OCI-LY3 (cell line): ENCODE results near the gene PRPF4.

Source experiments
- H2AFZ ChIP-seq: fragments of 200-600, 300-600 bp; shearing (Covaris generic); 2 replicates; pipeline ENCODE4 v1.6.0; 2014; ENCODE audit warnings: antibody characterized with exemption, low read depth, low read length
- H3K27ac ChIP-seq: fragments of 200-600, 300-600 bp; sonication (generic); 2 replicates; pipeline ENCODE4 v1.5.1; 2014; ENCODE audit warnings: mild to moderate bottlenecking, low read length, moderate library complexity, mixed read lengths
- H3K27me3 ChIP-seq: fragments of 200-600, 300-600 bp; sonication (generic); 2 replicates; pipeline ENCODE4 v1.6.1; 2014; ENCODE audit warnings: low read depth, low read length, mixed read lengths
- H3K36me3 ChIP-seq: fragments of 200-600, 300-600 bp; sonication (generic); replicated peaks from 2 replicates; pipeline ENCODE3; 2014; ENCODE audit warnings: low read depth, low read length, mixed read lengths
- H3K4me1 ChIP-seq: fragments of 300-600, 200-600 bp; sonication (generic); 2 replicates; pipeline ENCODE4 v1.6.1; 2014; ENCODE audit warnings: low read length, mixed read lengths
- H3K4me2 ChIP-seq: fragments of 200-600, 300-600 bp; sonication (generic); 2 replicates; pipeline ENCODE4 v1.6.1; 2014; ENCODE audit warnings: low read length, mixed read lengths
- H3K4me3 ChIP-seq: fragments of 300-600, 200-600 bp; sonication (generic); 2 replicates; pipeline ENCODE4 v1.5.1; 2014; ENCODE audit warnings: antibody characterized with exemption, mild to moderate bottlenecking, low read length, moderate library complexity
- H3K79me2 ChIP-seq: fragments of 300-600, 200-600 bp; shearing (Covaris generic); 2 replicates; pipeline ENCODE4 v1.6.1; 2014; ENCODE audit warnings: mild to moderate bottlenecking, low read length, mixed read lengths
- H3K9ac ChIP-seq: fragments of 300-600, 200-600 bp; shearing (Covaris generic); 2 replicates; pipeline ENCODE4 v1.6.0; 2014; ENCODE audit warnings: mild to moderate bottlenecking, low read length, moderate library complexity
- H3K9me3 ChIP-seq: fragments of 200-600, 300-600 bp; shearing (Covaris generic); 2 replicates; pipeline ENCODE4 v1.6.1; 2014; ENCODE audit warnings: low read length, mixed read lengths; ENCODE audit not compliant: insufficient read depth
- H4K20me1 ChIP-seq: fragments of 200-600, 300-600 bp; sonication (generic); 2 replicates; pipeline ENCODE4 v1.6.1; 2016; ENCODE audit warnings: low read length, mixed read lengths; ENCODE audit not compliant: insufficient read depth
- EZH2phosphoT487 ChIP-seq: fragments of 200-600 bp; shearing (Covaris generic); IDR thresholded peaks from 2 replicates; pipeline ENCODE4 v1.6.1; 2018; ENCODE audit warnings: antibody characterized with exemption, mixed run types, low read depth
- TF ChIP-seq, protein P1 (sequence below): fragments of 200-600, 300-600 bp; sonication (generic); IDR thresholded peaks from 2 replicates; pipeline ENCODE4 v1.5.1; 2014; ENCODE audit warnings: antibody characterized with exemption, low read length, low read depth

PRPF4 gene

DNA sequence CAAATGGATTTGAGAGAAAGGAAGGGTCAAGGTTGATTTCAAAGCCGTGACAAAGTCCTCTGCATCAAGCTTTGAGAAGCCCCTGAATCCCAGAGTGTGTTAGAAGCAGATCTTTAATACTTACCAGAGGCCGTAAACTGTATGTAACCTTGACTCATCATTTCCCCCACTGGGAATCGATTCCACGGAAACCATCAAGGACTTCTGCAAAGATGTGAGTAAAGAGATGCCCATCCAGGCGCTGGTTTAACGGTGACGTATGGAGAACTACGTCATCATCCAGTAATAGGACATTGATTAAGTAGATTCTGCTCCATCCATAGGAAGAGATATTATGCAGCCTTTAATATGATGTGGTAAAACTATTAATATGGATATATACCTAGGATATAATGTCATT, 26.1 kb downstream of the PRPF4 start:
- Histone ChIP-seq H2AFZ (no peak overlapping the region), H4K20me1 (no peaks in the 10 kb centered on the region), H3K4me2 (no peak overlapping the region), H3K27ac (no peak overlapping the region), H3K27me3 (no peaks in the 10 kb centered on the region; the same call in 1 of the 2 replicates), H3K79me2 (no peaks in the 10 kb centered on the region), H3K9ac (no peak overlapping the region), H3K4me1 (0 out of 2 replicates have a peak, but pooled peaks cover 2% of the 10 kb centered on the region), H3K36me3 (no peaks in the 10 kb centered on the region), H3K9me3 (no peaks in the 10 kb centered on the region), H3K4me3 (no peak overlapping the region)
- TF ChIP-seq EZH2phosphoT487: no peak
- TF ChIP-seq, protein P1, sequence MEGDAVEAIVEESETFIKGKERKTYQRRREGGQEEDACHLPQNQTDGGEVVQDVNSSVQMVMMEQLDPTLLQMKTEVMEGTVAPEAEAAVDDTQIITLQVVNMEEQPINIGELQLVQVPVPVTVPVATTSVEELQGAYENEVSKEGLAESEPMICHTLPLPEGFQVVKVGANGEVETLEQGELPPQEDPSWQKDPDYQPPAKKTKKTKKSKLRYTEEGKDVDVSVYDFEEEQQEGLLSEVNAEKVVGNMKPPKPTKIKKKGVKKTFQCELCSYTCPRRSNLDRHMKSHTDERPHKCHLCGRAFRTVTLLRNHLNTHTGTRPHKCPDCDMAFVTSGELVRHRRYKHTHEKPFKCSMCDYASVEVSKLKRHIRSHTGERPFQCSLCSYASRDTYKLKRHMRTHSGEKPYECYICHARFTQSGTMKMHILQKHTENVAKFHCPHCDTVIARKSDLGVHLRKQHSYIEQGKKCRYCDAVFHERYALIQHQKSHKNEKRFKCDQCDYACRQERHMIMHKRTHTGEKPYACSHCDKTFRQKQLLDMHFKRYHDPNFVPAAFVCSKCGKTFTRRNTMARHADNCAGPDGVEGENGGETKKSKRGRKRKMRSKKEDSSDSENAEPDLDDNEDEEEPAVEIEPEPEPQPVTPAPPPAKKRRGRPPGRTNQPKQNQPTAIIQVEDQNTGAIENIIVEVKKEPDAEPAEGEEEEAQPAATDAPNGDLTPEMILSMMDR: no peak

DNA sequence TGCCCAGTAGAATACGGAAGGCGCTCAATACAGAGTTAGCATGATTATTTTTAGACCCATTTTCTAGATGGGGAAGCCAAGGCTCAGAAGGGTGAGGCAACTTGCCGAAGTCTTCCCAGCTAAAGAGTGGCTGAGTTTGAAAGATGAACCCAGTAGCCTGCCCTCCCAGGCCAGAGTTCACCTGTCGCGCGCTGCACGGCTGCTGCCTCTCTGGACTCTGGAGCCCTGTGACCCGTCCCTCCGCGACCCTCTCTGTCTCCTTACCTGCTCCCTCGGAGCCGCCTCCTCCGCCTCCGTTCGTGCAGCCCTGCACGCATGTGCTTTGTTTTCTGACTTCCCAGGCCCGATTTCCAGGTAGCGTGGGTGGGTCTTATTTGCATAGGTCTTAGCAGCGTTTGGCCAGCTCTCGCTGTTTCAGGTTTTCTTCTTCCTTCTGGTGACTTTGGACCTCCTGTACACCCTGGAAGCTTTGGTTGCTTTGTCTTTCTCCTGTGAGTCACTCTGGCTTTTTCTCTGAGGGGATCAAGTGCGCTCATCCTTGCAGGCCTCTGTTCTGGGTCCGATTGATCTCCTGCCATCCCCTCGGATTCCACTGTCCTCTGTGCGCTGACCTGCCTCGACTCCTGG, 27.4 kb downstream of the PRPF4 start, which contains the start of gene RNF183:
Gene RNF183 (minus strand): TSS at position 585 of the 627 bp plus-strand sequence. CDS start 5,192 bp downstream, outside the sequence.
- Histone ChIP-seq H3K36me3 (no peaks in the 10 kb centered on the region), H3K79me2 (no peaks in the 10 kb centered on the region), H3K4me2 (no peak within 1 kb of the TSS), H3K4me3 (no peak within 1 kb of the TSS), H3K4me1 (no peaks in the 10 kb centered on the region), H4K20me1 (no peaks in the 10 kb centered on the region), H2AFZ (no peak within 1 kb of the TSS), H3K27ac (no peak within 1 kb of the TSS), H3K27me3 (no peaks in the 10 kb centered on the region; the same call in 1 of the 2 replicates), H3K9ac (no peak within 1 kb of the TSS), H3K9me3 (no peaks in the 10 kb centered on the region)
- TF ChIP-seq, protein P1: no peak
- no peak for TF ChIP-seq EZH2phosphoT487

DNA sequence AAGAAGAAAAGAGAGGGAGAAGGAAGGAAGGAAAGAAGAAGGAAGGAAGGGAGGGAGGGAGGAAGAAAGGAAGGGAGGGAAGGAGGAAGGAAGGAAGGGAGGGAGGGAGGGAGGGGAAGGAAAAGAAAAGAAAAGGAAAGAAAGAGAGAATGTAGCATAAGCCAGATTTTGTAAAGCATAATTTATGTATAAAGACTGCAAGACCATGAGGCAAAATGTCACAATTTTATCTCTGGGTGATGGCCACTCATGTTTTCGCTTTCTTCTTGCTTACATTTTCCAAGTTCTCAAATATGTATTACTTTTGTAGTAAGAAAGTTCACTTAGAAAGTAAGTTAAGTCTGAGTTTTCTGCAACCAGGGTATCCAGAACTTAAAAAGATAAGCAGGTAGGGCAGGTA, 31.1 kb downstream of the PRPF4 start:
- Histone ChIP-seq H3K27ac (no peak overlapping the region), H3K4me1 (no peaks in the 10 kb centered on the region), H2AFZ (no peak overlapping the region), H3K27me3 (no peaks in the 10 kb centered on the region; the same call in 1 of the 2 replicates), H3K4me2 (no peak overlapping the region), H3K79me2 (no peaks in the 10 kb centered on the region), H3K4me3 (no peak overlapping the region), H3K9me3 (no peaks in the 10 kb centered on the region), H3K36me3 (no peaks in the 10 kb centered on the region), H3K9ac (no peak overlapping the region), H4K20me1 (no peaks in the 10 kb centered on the region)
- TF ChIP-seq, protein P1: no peak
- no peak for TF ChIP-seq EZH2phosphoT487

GRCh38 chr9:113307396-113307975, 32.0 kb downstream of the PRPF4 start:
- H3K36me3 ChIP-seq: no peaks in the 10 kb centered on the region
- TF ChIP-seq, protein P1: no peak
- no peak for TF ChIP-seq EZH2phosphoT487
- H3K9me3 ChIP-seq: no peaks in the 10 kb centered on the region
- no peaks in the 10 kb centered on the region for H3K79me2 ChIP-seq
- no peak overlapping the region for H2AFZ ChIP-seq
- H3K4me2 ChIP-seq: no peak overlapping the region
- H3K27me3 ChIP-seq: no peaks in the 10 kb centered on the region; the same call in 1 of the 2 replicates
- H3K4me3 ChIP-seq: no peak overlapping the region
- no peaks in the 10 kb centered on the region for H4K20me1 ChIP-seq
- no peaks in the 10 kb centered on the region for H3K4me1 ChIP-seq
- H3K27ac ChIP-seq: no peak overlapping the region
- no peak overlapping the region for H3K9ac ChIP-seq
